ENCODE data around the gene KMT5C. TPM values are rescaled to one million over a fixed set of nuclear protein-coding genes. Genes with fewer than 3 reads are reported as not detected.

KMT5C gene
- total RNA-seq, 1 donor from 2014 or later: 68.4 TPM

DNA sequence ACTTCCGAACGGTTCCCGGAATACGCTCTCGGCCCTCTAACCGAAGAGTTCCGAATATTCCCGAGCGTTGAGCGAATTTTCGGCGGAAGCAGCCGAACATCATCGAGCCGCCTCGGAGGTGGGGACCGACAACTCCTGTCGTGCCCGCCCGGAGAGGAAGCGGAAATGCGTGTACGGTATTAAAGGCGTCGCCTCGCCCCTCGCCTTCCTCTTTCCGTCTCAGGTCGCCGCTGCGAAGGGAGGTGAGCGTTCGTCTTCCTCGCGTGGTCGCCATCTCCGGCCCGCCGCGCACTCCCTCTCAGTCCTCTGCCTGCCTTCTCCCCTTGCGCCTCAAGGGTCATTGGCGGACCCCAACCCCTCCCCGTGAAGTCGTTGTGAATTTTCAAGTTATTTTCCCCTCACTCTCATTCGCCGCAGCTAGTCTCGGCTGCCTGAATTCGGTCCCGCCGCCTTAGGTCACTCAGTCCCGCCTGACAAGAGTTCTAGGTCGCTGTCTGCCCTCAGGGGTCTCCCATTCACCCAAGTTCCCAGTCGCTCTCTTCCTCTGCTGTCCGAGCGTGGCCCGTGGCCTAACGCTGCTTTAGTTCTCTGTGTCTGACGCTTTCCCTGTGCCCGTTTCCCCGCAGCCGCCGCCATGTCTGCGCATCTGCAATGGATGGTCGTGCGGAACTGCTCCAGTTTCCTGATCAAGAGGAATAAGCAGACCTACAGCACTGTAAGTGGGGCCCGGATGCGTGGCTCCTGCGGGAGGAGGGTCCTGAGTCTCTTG, 46.2 kb downstream of the KMT5C start, which contains the start of gene RPL28:
Gene RPL28 (plus strand): TSS at position 209 of the 769 bp plus-strand sequence. CDS start 426 bp downstream, at position 635.
- TF ChIP-seq, protein P1, sequence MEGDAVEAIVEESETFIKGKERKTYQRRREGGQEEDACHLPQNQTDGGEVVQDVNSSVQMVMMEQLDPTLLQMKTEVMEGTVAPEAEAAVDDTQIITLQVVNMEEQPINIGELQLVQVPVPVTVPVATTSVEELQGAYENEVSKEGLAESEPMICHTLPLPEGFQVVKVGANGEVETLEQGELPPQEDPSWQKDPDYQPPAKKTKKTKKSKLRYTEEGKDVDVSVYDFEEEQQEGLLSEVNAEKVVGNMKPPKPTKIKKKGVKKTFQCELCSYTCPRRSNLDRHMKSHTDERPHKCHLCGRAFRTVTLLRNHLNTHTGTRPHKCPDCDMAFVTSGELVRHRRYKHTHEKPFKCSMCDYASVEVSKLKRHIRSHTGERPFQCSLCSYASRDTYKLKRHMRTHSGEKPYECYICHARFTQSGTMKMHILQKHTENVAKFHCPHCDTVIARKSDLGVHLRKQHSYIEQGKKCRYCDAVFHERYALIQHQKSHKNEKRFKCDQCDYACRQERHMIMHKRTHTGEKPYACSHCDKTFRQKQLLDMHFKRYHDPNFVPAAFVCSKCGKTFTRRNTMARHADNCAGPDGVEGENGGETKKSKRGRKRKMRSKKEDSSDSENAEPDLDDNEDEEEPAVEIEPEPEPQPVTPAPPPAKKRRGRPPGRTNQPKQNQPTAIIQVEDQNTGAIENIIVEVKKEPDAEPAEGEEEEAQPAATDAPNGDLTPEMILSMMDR (IDR thresholded peaks at IDR 0.05; ENCODE audit: unreplicated experiment): no peak
- Mint-ChIP-seq H3K27ac (peak within 1 kb of the TSS; percentile 97), H3K4me3 (ENCODE audit: low read depth) (peak within 1 kb of the TSS; percentile 99), H3K27me3 (peaks cover 8% of the 10 kb centered on the region), H3K9me3 (ENCODE audit: low read depth) (no peaks in the 10 kb centered on the region), H3K4me1 (ENCODE audit: low read depth) (peaks cover 26% of the 10 kb centered on the region), H3K36me3 (ENCODE audit: insufficient read depth) (peaks cover 8% of the 10 kb centered on the region)
- peak; percentile 98 for DNase-seq (ENCODE audit: low spot score, unreplicated experiment)

DNA sequence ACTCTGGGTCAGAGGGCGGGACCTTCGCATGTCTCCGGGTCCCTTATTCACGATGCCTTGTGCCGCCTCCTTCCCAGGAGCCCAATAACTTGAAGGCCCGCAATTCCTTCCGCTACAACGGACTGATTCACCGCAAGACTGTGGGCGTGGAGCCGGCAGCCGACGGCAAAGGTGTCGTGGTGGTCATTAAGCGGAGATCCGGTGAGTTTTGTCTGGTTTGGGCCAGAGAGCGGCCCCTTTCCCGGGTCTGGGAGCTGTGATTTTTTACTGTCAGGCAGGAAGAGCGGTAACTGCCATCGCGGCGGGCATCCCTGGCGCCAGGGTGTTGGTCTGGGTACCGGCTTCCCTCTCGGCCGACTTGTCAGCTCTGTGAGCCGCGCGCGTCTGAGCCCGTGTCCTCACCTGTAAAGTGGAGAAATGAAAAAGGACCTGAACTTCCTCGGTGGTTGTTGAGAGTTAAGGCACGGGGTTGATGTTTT, 46.9 kb downstream of the KMT5C start:
- no peaks in the 10 kb centered on the region for H3K9me3 Mint-ChIP-seq (ENCODE audit: low read depth)
- peaks cover 6% of the 10 kb centered on the region for H3K27me3 Mint-ChIP-seq
- TF ChIP-seq, protein P1 (IDR thresholded peaks at IDR 0.05; ENCODE audit: unreplicated experiment): no peak
- H3K27ac Mint-ChIP-seq: peak overlapping the region; percentile 97
- DNase-seq (ENCODE audit: low spot score, unreplicated experiment): no peak
- H3K36me3 Mint-ChIP-seq (ENCODE audit: insufficient read depth): peaks cover 6% of the 10 kb centered on the region
- H3K4me3 Mint-ChIP-seq (ENCODE audit: low read depth): peak overlapping the region; percentile 99
- peaks cover 26% of the 10 kb centered on the region for H3K4me1 Mint-ChIP-seq (ENCODE audit: low read depth)

DNA sequence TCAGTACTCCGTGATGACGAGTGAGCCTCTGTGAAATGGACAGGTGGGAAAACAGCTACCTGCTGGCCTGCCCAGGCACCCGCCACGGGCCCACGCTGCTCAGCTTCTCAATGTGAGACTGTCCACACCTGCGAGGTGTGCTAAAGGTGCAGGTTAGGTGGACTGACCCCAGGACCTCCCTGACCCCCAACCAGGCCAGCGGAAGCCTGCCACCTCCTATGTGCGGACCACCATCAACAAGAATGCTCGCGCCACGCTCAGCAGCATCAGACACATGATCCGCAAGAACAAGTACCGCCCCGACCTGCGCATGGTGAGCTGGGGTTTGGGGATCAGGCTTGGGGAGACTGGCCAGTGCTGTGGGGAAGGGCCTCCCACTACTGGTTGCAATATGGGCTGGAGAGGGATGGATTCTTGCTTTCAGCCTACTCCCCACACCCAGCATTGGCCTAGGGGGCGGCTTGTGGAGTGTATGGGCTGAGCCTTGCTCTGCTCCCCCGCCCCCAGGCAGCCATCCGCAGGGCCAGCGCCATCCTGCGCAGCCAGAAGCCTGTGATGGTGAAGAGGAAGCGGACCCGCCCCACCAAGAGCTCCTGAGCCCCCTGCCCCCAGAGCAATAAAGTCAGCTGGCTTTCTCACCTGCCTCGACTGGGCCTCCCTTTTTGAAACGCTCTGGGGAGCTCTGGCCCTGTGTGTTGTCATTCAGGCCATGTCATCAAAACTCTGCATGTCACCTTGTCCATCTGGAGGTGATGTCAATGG, 48.2 kb downstream of the KMT5C start:
- H3K4me1 Mint-ChIP-seq (ENCODE audit: low read depth): peaks cover 33% of the 10 kb centered on the region
- H3K27ac Mint-ChIP-seq: peak overlapping the region; percentile 45
- no peaks in the 10 kb centered on the region for H3K9me3 Mint-ChIP-seq (ENCODE audit: low read depth)
- DNase-seq (ENCODE audit: low spot score, unreplicated experiment): no peak
- TF ChIP-seq, protein P1 (IDR thresholded peaks at IDR 0.05; ENCODE audit: unreplicated experiment): no peak
- H3K4me3 Mint-ChIP-seq (ENCODE audit: low read depth): peak overlapping the region; percentile 99
- no peaks in the 10 kb centered on the region for H3K27me3 Mint-ChIP-seq
- H3K36me3 Mint-ChIP-seq (ENCODE audit: insufficient read depth): peaks cover 8% of the 10 kb centered on the region

DNA sequence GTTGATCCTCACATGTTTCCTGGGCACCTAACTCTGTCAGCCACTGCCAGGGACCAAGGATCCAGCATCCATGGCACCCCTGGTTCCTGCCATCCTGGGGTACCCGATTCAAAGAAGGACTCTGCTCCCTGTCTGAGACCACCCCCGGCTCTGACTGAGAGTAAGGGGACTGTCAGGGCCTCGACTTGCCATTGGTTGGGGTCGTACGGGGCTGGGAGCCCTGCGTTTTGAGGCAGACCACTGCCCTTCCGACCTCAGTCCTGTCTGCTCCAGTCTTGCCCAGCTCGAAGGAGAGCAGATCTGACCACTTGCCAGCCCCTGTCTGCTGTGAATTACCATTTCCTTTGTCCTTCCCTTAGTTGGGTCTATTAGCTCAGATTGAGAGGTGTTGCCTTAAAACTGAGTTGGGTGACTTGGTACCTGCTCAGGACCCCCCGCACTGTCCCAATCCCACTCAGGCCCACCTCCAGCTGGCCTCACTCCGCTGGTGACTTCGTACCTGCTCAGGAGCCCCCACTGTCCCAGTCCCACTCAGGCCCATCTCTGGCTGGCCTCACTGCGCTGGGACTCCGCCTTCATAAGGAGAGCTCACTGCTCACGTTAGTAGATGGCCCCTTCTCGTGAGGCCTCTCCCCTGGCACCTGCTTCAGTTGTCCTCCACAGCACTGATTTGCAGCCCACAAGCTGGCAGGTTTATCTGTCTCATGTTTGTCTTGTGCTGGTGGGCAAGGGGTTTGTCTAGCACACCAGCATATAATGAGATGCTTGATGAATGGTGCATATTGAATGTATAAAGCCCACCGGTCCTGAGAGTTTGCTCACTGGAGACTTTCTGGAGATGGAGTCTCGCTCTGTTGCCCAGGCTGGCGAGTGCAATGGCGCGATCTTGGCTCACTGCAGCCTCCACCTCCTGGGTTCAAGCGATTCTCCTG, 50.0 kb downstream of the KMT5C start:
- H3K4me3 Mint-ChIP-seq (ENCODE audit: low read depth): peak overlapping the region; percentile 23
- no peaks in the 10 kb centered on the region for H3K27me3 Mint-ChIP-seq

More for the DNA sequence above, 50.0 kb downstream of the KMT5C start:
- Mint-ChIP-seq H3K9me3 (ENCODE audit: low read depth) (no peaks in the 10 kb centered on the region), H3K36me3 (ENCODE audit: insufficient read depth) (peaks cover 8% of the 10 kb centered on the region), H3K4me1 (ENCODE audit: low read depth) (peaks cover 33% of the 10 kb centered on the region), H3K27ac (peak overlapping the region; percentile 64)
- no peak for DNase-seq (ENCODE audit: low spot score, unreplicated experiment)
- TF ChIP-seq, protein P1 (IDR thresholded peaks at IDR 0.05; ENCODE audit: unreplicated experiment): no peak

All from progenitor cell of endocrine pancreas (in vitro differentiated cells).